Measurements from ENCODE around the gene TTC7B. TPM values are rescaled to one million over a fixed set of nuclear protein-coding genes. Genes with fewer than 3 reads are reported as not detected.

Gene TTC7B
- total RNA-seq, 1 experiment from 2014 or later = 70.6 TPM

GRCh38 chr14:90846511-90846910 lies 30.3 kb upstream of the TTC7B start:
- POLR2A ChIA-PET = no interaction called here
- ATAC-seq = peak; percentile 42; the same call in 1 of the 2 replicates
- TF ChIP-seq FOSL1 (IDR thresholded peaks at IDR 0.05; ENCODE audit: low read depth) = 0 out of 2 replicates have a peak, but pooled peaks have one; percentile 19
- no peak for TF ChIP-seq TCF7L2 (IDR thresholded peaks at IDR 0.05; ENCODE audit: borderline replicate concordance, extremely low read depth, insufficient read depth, insufficient read length)
- TF ChIP-seq CBX3 (IDR thresholded peaks at IDR 0.05; ENCODE audit: low read depth) = no peak
- no peak for TF ChIP-seq MAX (IDR thresholded peaks at IDR 0.05)
- no peak for TF ChIP-seq EZH2phosphoT487 (IDR thresholded peaks at IDR 0.05; ENCODE audit: borderline replicate concordance)
- TF ChIP-seq JUND (IDR thresholded peaks at IDR 0.05) = 0 out of 2 replicates have a peak, but pooled peaks have one; percentile 22

GRCh38 chr14:90844321-90844720 lies 28.1 kb upstream of the TTC7B start:
- H3K4me2 ChIP-seq (ENCODE audit: low read length) = no peak overlapping the region
- no peaks in the 10 kb centered on the region for H3K36me3 ChIP-seq (ENCODE audit: control insufficient read depth in 1 of 2, insufficient read depth in 2 of 2, low read length in 2 of 2)
- H3K9me3 ChIP-seq (ENCODE audit: control insufficient read depth in 1 of 2, insufficient read depth in 1 of 2, low read depth in 1 of 2, low read length in 2 of 2) = no peaks in the 10 kb centered on the region
- ATAC-seq = no peak
- no peak for DNase-seq (ENCODE audit: low read depth, low spot score)
- no peak overlapping the region for H2AFZ ChIP-seq (ENCODE audit: low read depth, low read length, poor library complexity, severe bottlenecking)
- no peak for TF ChIP-seq CBX3 (IDR thresholded peaks at IDR 0.05; ENCODE audit: low read depth)
- TF ChIP-seq ZNF274 (IDR thresholded peaks at IDR 0.05; ENCODE audit: low read depth, low read length) = no peak
- TF ChIP-seq JUND (IDR thresholded peaks at IDR 0.05) = no peak
- no peak for TF ChIP-seq SIN3A (IDR thresholded peaks at IDR 0.05; ENCODE audit: low read depth)
- TF ChIP-seq EGR1 (IDR thresholded peaks at IDR 0.05; ENCODE audit: low read depth) = no peak
- no peak for TF ChIP-seq CEBPB (IDR thresholded peaks at IDR 0.05; ENCODE audit: low read depth)
- TF ChIP-seq ZBTB33 (IDR thresholded peaks at IDR 0.05; ENCODE audit: extremely low read depth, insufficient replicate concordance, low read length) = no peak
- TF ChIP-seq ELF1 (IDR thresholded peaks at IDR 0.05; ENCODE audit: borderline replicate concordance, low read depth) = no peak
- no TSS peak for BruUV-seq (replicated peaks)
- peaks cover 0 to 13% of the 10 kb centered on the region in 2 experiments; a peak in 2 of 4 replicates for H3K4me1 ChIP-seq (ENCODE audit: control insufficient read depth in 1 of 2, insufficient read depth in 2 of 2, low read length in 2 of 2)
- no peak overlapping the region for H3K9ac ChIP-seq (ENCODE audit: low read length)
- no peak overlapping the region for H3K27ac ChIP-seq (ENCODE audit: low read depth, low read length)
- intact Hi-C loops (cut with micrococcal nuclease) = no loop called here
- ChIA-PET CTCF (no interaction called here), POLR2A (no interaction called here), RAD21 (ENCODE audit: low non-redundant PET in 1 of 2, low total read pairs in 2 of 2, uncharacterized antibody in 2 of 2, unreplicated experiment in 2 of 2) (no interaction called here)
- H3K4me3 ChIP-seq (replicated peaks in 1 of 2; ENCODE audit: low read depth in 1 of 2, low read length in 2 of 2) = no peak overlapping the region
- H3K27me3 ChIP-seq (ENCODE audit: insufficient read depth, low read length) = no peaks in the 10 kb centered on the region
- H3K9me2 ChIP-seq (ENCODE audit: insufficient read depth) = no peaks in the 10 kb centered on the region
- H3K79me2 ChIP-seq (ENCODE audit: insufficient read depth, low read length) = no peaks in the 10 kb centered on the region
- H4K20me1 ChIP-seq (ENCODE audit: insufficient read depth) = no peaks in the 10 kb centered on the region

More at GRCh38 chr14:90846511-90846910, 30.3 kb upstream of the TTC7B start:
- CTCF ChIA-PET = no interaction called here
- no TSS peak for BruUV-seq (replicated peaks)
- RAD21 ChIA-PET (ENCODE audit: low non-redundant PET in 1 of 2, low total read pairs in 2 of 2, uncharacterized antibody in 2 of 2, unreplicated experiment in 2 of 2) = no interaction called here
- H3K9me2 ChIP-seq (ENCODE audit: insufficient read depth) = no peaks in the 10 kb centered on the region
- no peaks in the 10 kb centered on the region for H3K79me2 ChIP-seq (ENCODE audit: insufficient read depth, low read length)
- H3K36me3 ChIP-seq (ENCODE audit: control insufficient read depth in 1 of 2, insufficient read depth in 2 of 2, low read length in 2 of 2) = no peaks in the 10 kb centered on the region
- H3K4me1 ChIP-seq (ENCODE audit: control insufficient read depth in 1 of 2, insufficient read depth in 2 of 2, low read length in 2 of 2) = peaks cover 13 to 32% of the 10 kb centered on the region in 2 experiments
- no peak for DNase-seq (ENCODE audit: low read depth, low spot score)
- H4K20me1 ChIP-seq (ENCODE audit: insufficient read depth) = no peaks in the 10 kb centered on the region
- H3K27me3 ChIP-seq (ENCODE audit: insufficient read depth, low read length) = no peaks in the 10 kb centered on the region
- H3K4me2 ChIP-seq (ENCODE audit: low read length) = peak overlapping the region; percentile 17
- H3K4me3 ChIP-seq (replicated peaks in 1 of 2; ENCODE audit: low read depth in 1 of 2, low read length in 2 of 2) = no peak overlapping the region
- H2AFZ ChIP-seq (ENCODE audit: low read depth, low read length, poor library complexity, severe bottlenecking) = no peak overlapping the region
- H3K9ac ChIP-seq (ENCODE audit: low read length) = no peak overlapping the region
- H3K9me3 ChIP-seq (ENCODE audit: control insufficient read depth in 1 of 2, insufficient read depth in 1 of 2, low read depth in 1 of 2, low read length in 2 of 2) = no peaks in the 10 kb centered on the region
- no peak overlapping the region for H3K27ac ChIP-seq (ENCODE audit: low read depth, low read length)
- intact Hi-C loops (cut with micrococcal nuclease) = no loop called here
